SK-N-SH (cell line): ENCODE measurements around the gene ADPGK. TPM values are rescaled to one million over a fixed set of nuclear protein-coding genes. Genes with fewer than 3 reads are reported as not detected.

Experiments
- polyA plus RNA-seq, 3 experiments: library from polyadenylated mRNA; depleted of rRNA; stranded (reverse); fragments of >200 nt; gene quantifications; 2 replicates each; pipeline ENCODE4 v1.2.3, GENCODE V29; 2012

Gene ADPGK
- polyA plus RNA-seq, 1 of the 3 experiments (the other 2 are of a cell fraction): 57.3 TPM

Other genes with a start within 250 kb of the ADPGK start
- 0.03 TPM in 1 of 2 replicates, not detected in the other for gene GOLGA6B, start 129.1 kb downstream of the ADPGK start, polyA plus RNA-seq (2012; rRNA removed)
- not detected in 2 replicates for gene HIGD2B, start 97.6 kb downstream of the ADPGK start, polyA plus RNA-seq (2012; rRNA removed)
- gene BBS4, start 97.6 kb downstream of the ADPGK start, polyA plus RNA-seq (2012; rRNA removed): 18.5 and 27.8 TPM in 2 replicates